GM18507 (cell line): ENCODE results near the gene TRRAP.

Experiments used
- DNase-seq: peaks from one replicate; pipeline ENCODE4 v3.0.0; 2011; ENCODE audit warnings: low read depth; ENCODE audit not compliant: insufficient read length; ENCODE audit errors: extremely low spot score
- FAIRE-seq: peaks from 2 replicates; lab custom pipeline; 2011; peaks lifted over from hg19 to GRCh38; lab: Jason Lieb, UNC

The TRRAP gene

DNA sequence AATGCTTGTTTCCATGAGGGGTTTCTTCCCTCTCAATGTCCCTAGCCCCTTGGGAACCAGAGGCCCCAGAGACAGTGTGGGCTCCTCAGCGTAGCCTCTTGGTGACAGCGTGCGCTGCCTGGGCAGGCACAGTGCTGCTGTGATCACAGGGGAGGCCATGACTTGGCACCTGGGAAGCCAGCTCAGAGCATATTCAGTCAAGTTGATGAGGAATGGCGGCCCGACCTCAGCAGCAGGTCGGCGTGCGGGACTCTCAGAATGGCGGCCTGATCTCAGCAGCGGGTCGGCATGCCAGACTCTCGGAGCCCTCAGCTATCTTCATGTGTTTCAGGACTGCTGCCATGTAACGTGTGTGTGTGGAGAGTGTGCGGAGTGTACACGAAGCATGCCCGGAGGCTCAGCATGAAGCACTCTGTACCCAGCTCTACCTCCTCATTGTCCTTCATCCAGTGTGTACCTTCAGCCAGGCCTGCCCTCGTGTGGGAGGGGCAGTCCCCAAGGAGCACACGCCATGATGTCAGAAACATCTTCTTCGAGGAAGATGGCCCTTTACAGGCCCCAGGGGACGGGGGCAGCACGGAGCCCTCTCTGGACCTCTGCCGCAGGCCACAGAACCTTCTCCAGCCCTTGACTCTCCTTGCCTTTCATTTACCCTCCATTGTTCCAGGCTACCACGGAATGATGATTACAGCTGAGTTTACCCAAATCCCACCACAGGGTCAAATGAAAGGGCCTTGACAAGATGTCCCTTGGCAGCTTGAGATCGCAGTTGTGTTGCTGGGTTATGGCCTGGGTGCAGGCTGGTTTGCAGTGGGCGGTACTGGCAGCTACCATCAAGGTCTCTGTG lies 135.2 kb downstream of the TRRAP start:
- no peak for DNase-seq
- FAIRE-seq: no peak

- FAIRE-seq: no peak
These were observed 136.0 kb downstream of the TRRAP start for GRCh38 chr7:99014113-99014985.

GRCh38 chr7:99016196-99016595 lies 137.9 kb downstream of the TRRAP start:
- DNase-seq (no peak), FAIRE-seq (no peak)

More at GRCh38 chr7:99014113-99014985, 136.0 kb downstream of the TRRAP start:
- DNase-seq: no peak

GRCh38 chr7:99019523-99020412 lies 141.4 kb downstream of the TRRAP start:
- FAIRE-seq: no peak
- DNase-seq: no peak

DNA sequence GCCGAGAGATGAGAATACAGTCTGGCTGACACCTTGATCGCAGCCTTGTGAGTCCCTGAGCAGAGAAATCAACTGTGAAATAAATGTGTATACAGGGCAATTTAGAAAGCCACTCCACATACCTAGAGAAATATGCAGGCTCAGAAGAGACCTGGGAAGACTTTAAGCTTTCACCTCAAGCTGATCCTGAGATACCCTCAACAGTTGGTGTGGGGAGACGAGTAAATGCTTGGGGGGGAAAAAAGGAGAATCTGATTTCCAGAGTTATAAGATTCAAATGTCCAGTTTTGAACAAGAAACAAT lies 142.0 kb downstream of the TRRAP start:
- FAIRE-seq: no peak

GRCh38 chr7:99021941-99022560 lies 143.7 kb downstream of the TRRAP start:
- FAIRE-seq: no peak
- DNase-seq: no peak

More for the DNA sequence above, 142.0 kb downstream of the TRRAP start:
- DNase-seq: no peak

GRCh38 chr7:99024066-99024465 lies 145.7 kb downstream of the TRRAP start:
- FAIRE-seq: no peak
- no peak for DNase-seq

GRCh38 chr7:99027241-99027640 lies 148.9 kb downstream of the TRRAP start:
- FAIRE-seq: no peak
- no peak for DNase-seq

DNA sequence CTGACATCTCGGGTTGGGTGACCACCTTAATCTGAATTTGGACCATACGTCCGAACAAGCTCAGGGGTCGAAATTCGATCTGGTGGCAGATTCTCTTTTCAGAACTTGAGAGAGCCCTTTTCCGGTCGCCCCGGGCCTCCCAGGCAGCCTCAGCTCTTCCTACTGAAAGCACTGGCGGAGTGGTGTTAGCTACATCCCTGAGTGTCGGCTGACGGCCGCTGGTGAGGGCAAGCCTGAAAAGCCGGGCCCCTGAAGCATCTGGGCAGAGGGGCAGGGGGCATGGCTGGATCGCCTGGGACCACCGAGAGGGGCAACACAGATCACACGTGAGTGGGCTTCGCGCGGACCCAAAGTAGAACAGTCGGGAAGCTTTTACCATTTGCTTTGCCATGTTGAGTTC lies 149.5 kb downstream of the TRRAP start:
- no peak for FAIRE-seq
- DNase-seq: no peak

DNA sequence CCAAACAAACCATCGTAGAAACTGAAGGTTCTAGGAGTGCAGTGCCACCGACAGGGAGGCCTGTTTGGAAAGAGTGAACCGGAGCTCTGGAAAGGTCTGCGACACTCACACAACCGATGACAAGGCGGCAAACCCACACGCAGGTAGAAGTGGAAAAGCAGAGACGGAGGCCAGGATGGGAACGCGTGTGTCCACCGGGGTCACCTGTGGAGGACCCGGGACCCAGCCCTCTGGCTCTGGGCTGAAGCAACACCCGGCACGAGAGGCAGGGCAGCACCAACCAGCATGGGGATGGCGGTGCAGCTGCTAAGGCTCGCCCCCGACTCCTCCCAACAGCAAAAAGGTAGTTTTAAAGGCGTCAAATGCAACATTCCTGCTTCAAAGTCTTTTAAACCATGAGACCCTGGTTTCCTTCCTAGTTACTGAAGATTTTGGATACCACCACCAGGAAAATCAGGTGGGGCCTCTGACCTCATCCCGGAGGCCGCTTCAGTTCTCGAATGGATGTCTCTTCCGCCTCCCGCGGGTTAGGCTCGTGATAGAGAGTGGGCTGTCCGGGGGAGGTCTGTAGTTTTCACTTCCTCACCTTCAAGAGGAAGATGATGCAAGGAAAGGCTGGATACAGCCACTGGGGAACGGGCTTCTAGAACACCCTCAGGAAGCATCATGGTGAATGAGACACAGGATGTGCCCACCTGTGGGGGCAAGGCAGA lies 150.1 kb downstream of the TRRAP start:
- DNase-seq (no peak), FAIRE-seq (no peak)

DNA sequence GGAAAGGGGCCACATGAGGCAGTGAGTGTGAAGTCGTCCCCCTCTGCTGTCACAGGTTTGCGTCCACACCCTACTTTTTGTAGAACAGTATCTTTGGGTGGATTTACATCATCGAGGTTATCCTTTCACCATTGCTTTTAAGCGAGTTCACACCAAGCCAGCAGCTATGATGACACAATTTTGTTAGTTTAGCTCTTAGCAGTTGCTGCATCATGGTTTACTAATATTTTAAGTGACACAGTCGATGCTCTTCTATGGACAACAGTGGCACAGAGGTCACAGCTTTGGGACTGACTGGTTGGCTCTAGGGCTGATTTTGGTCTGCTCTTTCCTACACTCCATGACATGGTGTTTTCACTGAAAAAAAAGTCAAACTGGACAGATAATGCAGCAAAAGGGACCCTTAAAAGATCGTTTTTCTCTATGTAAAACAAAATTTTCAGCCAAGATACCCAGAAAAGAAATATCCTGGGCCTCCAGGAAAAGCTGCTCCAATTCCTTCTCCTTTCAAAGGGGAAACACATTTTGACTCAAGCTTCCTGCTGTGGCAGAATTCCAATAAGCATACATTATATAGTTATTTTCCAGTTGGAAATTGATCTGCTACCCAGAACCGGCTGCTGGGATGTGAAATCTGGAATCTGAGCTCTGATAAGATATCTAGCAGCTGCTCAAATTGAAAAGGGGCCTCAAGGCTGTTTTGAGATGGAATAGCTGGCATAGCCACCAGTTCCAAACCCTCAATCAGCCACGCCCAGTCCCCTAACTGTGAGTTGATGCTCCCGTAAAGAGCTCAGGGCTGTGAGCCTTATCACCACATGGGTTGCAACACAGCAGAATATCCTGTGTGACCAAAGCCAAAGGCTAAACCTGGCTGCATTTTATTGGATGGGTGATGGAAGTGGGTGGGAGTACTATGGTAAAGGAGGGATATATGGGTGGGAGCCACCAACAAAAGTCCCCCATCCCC lies 151.4 kb downstream of the TRRAP start:
- FAIRE-seq (no peak), DNase-seq (no peak)

DNA sequence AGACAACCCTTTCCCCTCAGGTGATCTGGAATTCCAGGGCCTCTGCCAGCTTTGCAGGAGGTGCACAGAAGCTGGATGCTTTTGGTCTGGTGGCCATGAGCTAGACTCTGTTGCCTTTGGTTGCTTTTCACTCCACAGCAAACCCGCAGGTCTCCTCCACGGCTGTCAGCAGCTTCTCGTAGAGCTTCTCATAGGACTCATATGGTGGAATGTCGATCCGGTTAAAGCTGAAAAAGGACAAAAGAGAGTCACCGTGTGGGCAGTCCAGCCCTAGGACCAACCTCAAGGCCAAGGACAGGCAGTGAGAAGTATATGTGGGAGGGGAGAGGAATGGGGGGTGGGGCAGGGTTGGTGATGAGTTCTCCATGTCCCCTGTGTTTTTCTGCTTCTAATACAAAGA lies 152.1 kb downstream of the TRRAP start:
- DNase-seq (no peak), FAIRE-seq (no peak)

DNA sequence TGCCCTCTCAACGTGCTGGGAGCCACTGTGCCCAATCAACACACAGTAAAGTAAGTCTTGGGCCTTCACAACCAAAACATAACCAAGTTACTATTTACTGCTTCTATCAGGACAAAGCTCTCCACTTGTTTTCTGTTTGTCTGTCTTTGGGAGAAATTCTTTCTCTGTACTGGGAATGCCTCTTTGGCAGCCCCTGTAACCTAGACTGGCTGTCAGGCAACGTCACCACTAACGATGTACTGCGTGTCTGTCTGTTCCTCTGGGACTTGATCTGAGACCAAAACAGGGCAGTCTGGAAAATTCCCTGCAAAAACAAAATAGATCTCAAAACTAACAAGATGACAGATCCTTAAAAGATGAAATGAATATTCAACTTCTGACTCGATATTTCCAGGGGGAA lies 152.6 kb downstream of the TRRAP start:
- FAIRE-seq (no peak), DNase-seq (no peak)

GRCh38 chr7:99031496-99031895 lies 153.2 kb downstream of the TRRAP start:
- no peak for DNase-seq
- no peak for FAIRE-seq

GRCh38 chr7:99032928-99033327 lies 154.6 kb downstream of the TRRAP start:
- FAIRE-seq: no peak
- no peak for DNase-seq

DNA sequence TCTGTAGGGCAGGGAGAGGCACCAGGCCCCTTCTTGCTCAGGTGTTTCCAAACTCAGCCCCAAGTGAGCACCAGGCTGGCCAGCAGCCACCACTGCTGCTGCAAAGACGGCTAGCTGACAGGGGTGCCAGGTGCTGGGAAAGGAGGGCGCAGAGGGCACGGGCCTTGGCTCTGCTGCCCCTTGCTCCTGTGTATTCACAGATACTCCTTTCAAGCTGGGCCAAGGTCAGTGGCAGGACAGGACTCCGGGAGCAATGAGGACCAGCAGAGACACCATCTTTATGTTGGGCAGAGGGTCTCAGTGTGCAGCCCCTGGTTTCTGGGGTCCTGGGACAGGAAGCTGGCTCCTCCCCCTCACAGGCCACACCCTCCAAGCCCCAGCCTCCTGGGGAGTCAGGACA lies 155.4 kb downstream of the TRRAP start:
- DNase-seq (no peak), FAIRE-seq (no peak)

DNA sequence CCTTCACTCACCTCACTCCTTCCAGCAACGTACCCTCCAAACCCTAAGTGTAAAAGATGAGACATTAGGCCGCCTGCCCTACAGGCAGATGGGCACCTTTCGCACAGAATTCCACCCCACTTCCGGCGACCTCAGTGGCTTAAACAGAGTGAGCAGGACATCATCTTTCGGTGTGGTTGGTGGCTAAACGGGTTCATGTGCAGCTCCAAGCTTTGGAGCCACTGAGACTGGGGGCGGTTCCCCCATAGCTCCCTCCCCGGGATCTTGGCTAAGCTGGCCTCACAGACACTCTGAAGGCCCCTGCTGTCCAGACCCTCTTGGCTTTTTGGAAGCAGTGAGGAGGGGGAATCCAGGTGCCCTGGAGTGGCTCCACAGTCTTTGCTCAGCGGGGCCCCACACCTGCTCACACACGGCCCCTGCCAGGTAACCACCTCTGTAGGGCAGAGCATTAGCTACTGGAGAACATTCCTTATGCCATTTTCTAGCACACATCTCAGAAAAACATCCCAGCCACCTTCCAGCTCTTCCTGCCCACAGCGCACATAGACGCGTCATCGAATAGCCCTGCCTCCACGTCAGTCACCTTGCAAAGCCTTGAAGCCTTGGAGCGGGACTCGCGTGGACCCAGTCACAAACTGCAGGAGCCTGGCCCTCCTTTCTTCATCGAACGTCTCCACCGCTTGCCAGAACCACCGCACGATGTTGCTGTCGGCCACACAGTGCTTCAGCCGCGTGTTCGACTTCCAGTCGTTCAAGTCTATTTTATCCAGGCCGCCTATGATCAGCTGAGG lies 156.8 kb downstream of the TRRAP start:
- FAIRE-seq: no peak

More for the DNA sequence above, 156.8 kb downstream of the TRRAP start:
- no peak for DNase-seq
